Fibroblast of lung (primary cell): ENCODE measurements around the gene GALNT18. TPM values are rescaled to one million over a fixed set of nuclear protein-coding genes. Genes with fewer than 3 reads are reported as not detected.
A peak's percentile ranks its signal among the peaks of the same experiment; 100 is the strongest.

Source experiments
- DNase-seq, 2 donors: peaks; one replicate each; pipeline versions ENCODE4 v3.0.0 to v3.0.0-alpha.2; 2010; ENCODE audit warnings: low read depth in 2 of 2
- H2AFZ ChIP-seq: 2 replicates; pipeline ENCODE4 v1.5.1; 2012; ENCODE audit warnings: low read length, control low read depth, inconsistent platforms
- H3K27ac ChIP-seq: 2 replicates; pipeline ENCODE4 v1.5.1; 2011; ENCODE audit warnings: low read length, control low read depth; ENCODE audit not compliant: insufficient read depth
- H3K27me3 ChIP-seq: 2 replicates; pipeline ENCODE4 v1.5.1; 2011; ENCODE audit warnings: mild to moderate bottlenecking, low read length; ENCODE audit not compliant: control insufficient read depth, insufficient read depth
- H3K36me3 ChIP-seq: 2 replicates; pipeline ENCODE4 v1.5.1; 2011; ENCODE audit warnings: low read length; ENCODE audit not compliant: control insufficient read depth, insufficient read depth
- H3K4me1 ChIP-seq: 2 replicates; pipeline ENCODE4 v1.5.1; 2011; ENCODE audit warnings: low read length; ENCODE audit not compliant: control insufficient read depth, insufficient read depth; ENCODE audit errors: extremely low read depth
- H3K4me2 ChIP-seq: 2 replicates; pipeline ENCODE4 v1.5.1; 2011; ENCODE audit warnings: low read length, control low read depth; ENCODE audit not compliant: insufficient read depth; ENCODE audit errors: extremely low read depth
- H3K4me3 ChIP-seq, 4 experiments: fragments of 200-600 bp in 1 of 4; sonication (generic) in 1 of 4; replicated peaks in 1 of 4; 2 replicates each; pipeline ENCODE4 v1.5.1; 2011 to 2016; ENCODE audit warnings: low read length in 4 of 4, low read depth in 3 of 4, mild to moderate bottlenecking in 3 of 4, control low read depth in 2 of 4, inconsistent platforms in 1 of 4, mixed read lengths in 1 of 4; ENCODE audit not compliant: insufficient read depth in 1 of 4; ENCODE audit errors: control extremely low read depth in 1 of 4
- H3K79me2 ChIP-seq: 2 replicates; pipeline ENCODE4 v1.5.1; 2012; ENCODE audit warnings: mild to moderate bottlenecking, low read length, inconsistent platforms; ENCODE audit not compliant: control insufficient read depth, insufficient read depth
- H3K9ac ChIP-seq: 2 replicates; pipeline ENCODE4 v1.5.1; 2011; ENCODE audit warnings: mild to moderate bottlenecking, low read length, control low read depth; ENCODE audit not compliant: insufficient read depth
- H3K9me3 ChIP-seq: 2 replicates; pipeline ENCODE4 v1.5.1; 2012; ENCODE audit warnings: low read depth, low read length; ENCODE audit not compliant: control insufficient read depth, insufficient read depth
- H4K20me1 ChIP-seq: 2 replicates; pipeline ENCODE4 v1.5.1; 2011; ENCODE audit warnings: low read length; ENCODE audit not compliant: control insufficient read depth, insufficient read depth; ENCODE audit errors: extremely low read depth
- CTCF ChIP-seq, 2 donors: IDR thresholded peaks in 1 of 2; conservative IDR thresholded peaks in 1 of 2; 1 replicate in 1 of 2; 2 replicates in 1 of 2; pipeline ENCODE4 v1.5.1; 2011 to 2012; ENCODE audit warnings: low read length in 2 of 2, control low read depth in 1 of 2, inconsistent platforms in 1 of 2, low read depth in 1 of 2, mild to moderate bottlenecking in 1 of 2
- EZH2 ChIP-seq: IDR thresholded peaks from 2 replicates; pipeline ENCODE4 v1.5.1; 2012; ENCODE audit warnings: low read length, control low read depth, mild to moderate bottlenecking; ENCODE audit errors: missing control alignments
- polyA plus RNA-seq, 2 donors: library from polyadenylated mRNA; depleted of rRNA in 1 of 2; stranded (reverse) in 1 of 2; unstranded in 1 of 2; fragments of >200 nt; gene quantifications; 2 replicates each; pipeline ENCODE4 v1.2.1, GENCODE V29; 2011 to 2012; ENCODE audit warnings: missing spikeins in 1 of 2
- total RNA-seq: library from RNA; depleted of rRNA; stranded (reverse); fragments of >200 nt; gene quantifications from 2 replicates; pipeline ENCODE4 v1.2.1, GENCODE V29; 2014

The GALNT18 gene
- total and polyA plus RNA-seq, 2 donors (not counting 1 experiment from before 2014, with no cell fraction given), result 0.50 to 19.3 TPM

- Histone ChIP-seq H3K79me2 (no peaks in the 10 kb centered on the region), H3K4me1 (no peaks in the 10 kb centered on the region), H3K4me2 (peak overlapping the region; percentile 94), H3K9me3 (no peaks in the 10 kb centered on the region), H3K27ac (no peak overlapping the region), H4K20me1 (no peaks in the 10 kb centered on the region), H3K36me3 (no peaks in the 10 kb centered on the region), H3K9ac (peak overlapping the region; percentile 29), H3K27me3 (peaks cover 3% of the 10 kb centered on the region), H2AFZ (peak overlapping the region; percentile 46), H3K4me3 (peak overlapping the region; percentile 64 to 69 (median 66))
- peak; percentile 17 to 27 for DNase-seq
- TF ChIP-seq EZH2, result peak; percentile 48
- no peak for TF ChIP-seq CTCF (conservative IDR thresholded peaks at IDR 0.05 in 1 of 2, IDR thresholded peaks at IDR 0.05 in 1 of 2; ENCODE audit: low read depth in 1 of 2, low read length in 2 of 2)
Observed at GRCh38 chr11:11620173-11620920, 1.5 kb downstream of the GALNT18 start.

DNA sequence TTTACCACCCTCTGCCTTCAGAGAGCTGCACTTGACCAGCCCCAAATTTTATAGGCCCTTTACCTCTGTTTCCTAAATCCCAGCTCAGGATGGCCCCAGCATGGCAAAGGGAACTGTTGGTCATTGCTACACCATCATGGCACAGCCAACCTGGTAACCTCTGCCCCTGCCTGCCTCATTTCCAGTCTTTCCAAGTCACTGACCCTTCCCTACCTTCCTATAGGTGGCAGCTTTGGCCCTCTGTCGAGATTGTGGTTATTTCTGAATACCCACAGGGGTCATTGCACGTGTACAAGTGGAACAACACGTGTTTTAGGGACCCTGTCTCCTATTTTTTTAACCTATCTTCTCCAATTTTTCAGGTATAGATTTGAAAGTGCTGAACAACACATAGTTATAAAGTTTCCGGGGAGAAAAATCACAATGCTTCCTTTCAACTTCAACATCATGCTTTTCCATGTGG lies 2.8 kb downstream of the GALNT18 start:
- no peak for DNase-seq
- Histone ChIP-seq H3K36me3 (no peaks in the 10 kb centered on the region), H3K27ac (no peak overlapping the region), H3K9me3 (no peaks in the 10 kb centered on the region), H3K27me3 (no peaks in the 10 kb centered on the region), H2AFZ (no peak overlapping the region), H3K9ac (no peak overlapping the region), H3K4me3 (no peak overlapping the region), H4K20me1 (no peaks in the 10 kb centered on the region), H3K4me2 (no peak overlapping the region), H3K79me2 (no peaks in the 10 kb centered on the region), H3K4me1 (no peaks in the 10 kb centered on the region)
- TF ChIP-seq EZH2 (no peak), CTCF (conservative IDR thresholded peaks at IDR 0.05 in 1 of 2, IDR thresholded peaks at IDR 0.05 in 1 of 2; ENCODE audit: low read depth in 1 of 2, low read length in 2 of 2) (no peak)

DNA sequence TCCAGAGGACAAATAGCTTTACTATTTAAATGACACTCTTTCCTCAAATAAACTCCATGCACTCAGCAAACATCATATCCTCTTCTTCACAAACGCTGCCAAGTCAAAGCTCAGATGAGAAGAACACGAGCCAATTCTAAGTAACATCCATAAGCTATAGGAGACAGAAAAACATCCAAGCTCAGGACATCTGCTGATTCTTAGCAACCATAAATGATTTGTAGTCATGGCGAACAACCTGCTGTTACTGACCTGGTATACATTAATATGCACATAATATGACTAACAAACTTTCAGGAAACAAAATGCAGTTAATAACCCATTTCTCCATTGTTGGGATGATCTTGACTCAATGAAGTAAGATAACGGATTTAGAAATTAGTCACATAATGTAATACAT lies 6.7 kb downstream of the GALNT18 start:
- no peak for DNase-seq
- no peak overlapping the region for H3K4me2 ChIP-seq
- H3K27ac ChIP-seq, result no peak overlapping the region
- H4K20me1 ChIP-seq, result no peaks in the 10 kb centered on the region
- no peaks in the 10 kb centered on the region for H3K9me3 ChIP-seq
- H2AFZ ChIP-seq, result no peak overlapping the region
- H3K4me1 ChIP-seq, result no peaks in the 10 kb centered on the region
- H3K9ac ChIP-seq, result no peak overlapping the region
- H3K36me3 ChIP-seq, result no peaks in the 10 kb centered on the region
- no peaks in the 10 kb centered on the region for H3K79me2 ChIP-seq
- TF ChIP-seq EZH2 (no peak), CTCF (conservative IDR thresholded peaks at IDR 0.05 in 1 of 2, IDR thresholded peaks at IDR 0.05 in 1 of 2; ENCODE audit: low read depth in 1 of 2, low read length in 2 of 2) (no peak)
- H3K4me3 ChIP-seq, result no peak overlapping the region
- no peaks in the 10 kb centered on the region for H3K27me3 ChIP-seq
